ENCODE measurements around the gene CHCHD1. TPM values are rescaled to one million over a fixed set of nuclear protein-coding genes. Genes with fewer than 3 reads are reported as not detected.

The CHCHD1 gene
- total and polyA plus RNA-seq, 2 experiments from 2014 or later, result 45.3 to 95.2 TPM

GRCh38 chr10:73746721-73747120, 35.1 kb upstream of the CHCHD1 start:
- no peak for TF ChIP-seq EZH2 (IDR thresholded peaks at IDR 0.05; ENCODE audit: borderline replicate concordance)
- TF ChIP-seq CTCF (IDR thresholded peaks at IDR 0.05; ENCODE audit: poor library complexity), result no peak
- WGBS (ENCODE audit: low lambda C conversion rate, missing lambda C conversion rate), result 91% methylated on average over 2 of the region's 2 CpGs

DNA sequence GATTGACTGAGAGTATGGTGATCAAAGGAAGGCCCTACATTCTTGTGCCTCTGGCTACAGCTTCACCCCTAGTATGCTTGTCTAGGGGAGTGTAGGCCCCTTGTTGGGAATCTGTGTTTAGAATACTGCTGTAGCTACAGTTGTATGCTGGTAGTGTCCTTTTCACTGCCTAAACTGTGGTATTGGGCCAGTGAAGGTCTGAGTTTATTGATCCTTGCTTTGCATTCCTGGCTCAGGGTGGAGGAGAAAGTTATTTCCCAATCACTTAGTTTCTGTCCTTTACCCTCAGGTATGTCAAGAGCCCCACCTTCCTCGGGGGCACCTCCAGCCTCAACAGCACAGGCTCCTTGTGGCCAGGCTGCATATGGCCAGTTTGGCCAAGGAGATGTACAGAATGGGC, 31.0 kb upstream of the CHCHD1 start:
- Histone ChIP-seq H4K20me1 (ENCODE audit: insufficient read depth, poor library complexity, severe bottlenecking) (peaks cover 12% of the 10 kb centered on the region), H3K27ac (no peak overlapping the region), H3K36me3 (replicated peaks; ENCODE audit: insufficient read depth, low read depth) (no peaks in the 10 kb centered on the region), H3K79me2 (peaks cover 92% of the 10 kb centered on the region), H3K9me3 (ENCODE audit: low read depth) (no peaks in the 10 kb centered on the region), H3K27me3 (no peaks in the 10 kb centered on the region), H3K9me2 (replicated peaks; ENCODE audit: insufficient read depth) (no peaks in the 10 kb centered on the region), H3K4me2 (peak overlapping the region; percentile 15), H3K4me1 (ENCODE audit: insufficient read depth) (peaks cover 4% of the 10 kb centered on the region), H2AFZ (no peak overlapping the region), H3K4me3 (no peak overlapping the region)
- 75% methylated on average over 1 of the region's 1 CpG for WGBS (ENCODE audit: low lambda C conversion rate, missing lambda C conversion rate)
- no peak for TF ChIP-seq EZH2 (IDR thresholded peaks at IDR 0.05; ENCODE audit: borderline replicate concordance)
- no peak for TF ChIP-seq CTCF (IDR thresholded peaks at IDR 0.05; ENCODE audit: poor library complexity)
- TF ChIP-seq EZH2phosphoT487 (IDR thresholded peaks at IDR 0.05; ENCODE audit: low read depth, severe bottlenecking, unreplicated experiment), result no peak
- no peak for DNase-seq (ENCODE audit: low spot score)

More at GRCh38 chr10:73746721-73747120, 35.1 kb upstream of the CHCHD1 start:
- Histone ChIP-seq H3K36me3 (replicated peaks; ENCODE audit: insufficient read depth, low read depth) (no peaks in the 10 kb centered on the region), H3K79me2 (peaks cover 90% of the 10 kb centered on the region), H3K27ac (no peak overlapping the region), H4K20me1 (ENCODE audit: insufficient read depth, poor library complexity, severe bottlenecking) (peaks cover 10% of the 10 kb centered on the region), H3K4me3 (no peak overlapping the region), H3K9me3 (ENCODE audit: low read depth) (no peaks in the 10 kb centered on the region), H3K9me2 (replicated peaks; ENCODE audit: insufficient read depth) (no peaks in the 10 kb centered on the region), H3K4me1 (ENCODE audit: insufficient read depth) (peaks cover 19% of the 10 kb centered on the region), H3K4me2 (no peak overlapping the region), H2AFZ (no peak overlapping the region), H3K27me3 (no peaks in the 10 kb centered on the region)
- DNase-seq (ENCODE audit: low spot score), result no peak

DNA sequence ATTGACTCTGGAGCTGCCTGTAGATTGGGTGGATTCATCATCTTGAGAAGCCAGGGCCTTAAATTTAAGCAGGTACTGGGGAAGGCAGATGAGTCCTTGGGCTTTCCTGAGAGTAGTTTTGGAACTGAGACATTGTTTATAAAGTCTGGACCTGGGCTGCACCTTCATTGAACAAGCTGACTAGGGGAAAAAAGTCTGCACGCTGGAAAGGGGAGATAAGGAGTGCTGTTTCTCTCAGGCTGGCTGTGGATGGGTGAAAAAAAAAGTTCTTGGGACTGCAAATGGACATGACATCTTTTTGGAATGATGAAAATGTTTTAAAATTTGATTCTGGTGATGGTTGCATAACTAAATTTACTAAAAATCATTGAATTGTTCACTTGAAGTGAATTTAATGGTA, 25.7 kb upstream of the CHCHD1 start:
- Histone ChIP-seq H3K9me2 (replicated peaks; ENCODE audit: insufficient read depth) (no peaks in the 10 kb centered on the region), H2AFZ (no peak overlapping the region), H3K9me3 (ENCODE audit: low read depth) (no peaks in the 10 kb centered on the region), H3K4me1 (ENCODE audit: insufficient read depth) (no peaks in the 10 kb centered on the region), H3K79me2 (peaks cover 60% of the 10 kb centered on the region), H3K4me2 (no peak overlapping the region), H4K20me1 (ENCODE audit: insufficient read depth, poor library complexity, severe bottlenecking) (peaks cover 5% of the 10 kb centered on the region), H3K36me3 (replicated peaks; ENCODE audit: insufficient read depth, low read depth) (peaks cover 5% of the 10 kb centered on the region), H3K4me3 (no peak overlapping the region), H3K27me3 (no peaks in the 10 kb centered on the region), H3K27ac (no peak overlapping the region)
- DNase-seq (ENCODE audit: low spot score), result no peak
- TF ChIP-seq CTCF (IDR thresholded peaks at IDR 0.05; ENCODE audit: poor library complexity) (no peak), EZH2 (IDR thresholded peaks at IDR 0.05; ENCODE audit: borderline replicate concordance) (no peak), EZH2phosphoT487 (IDR thresholded peaks at IDR 0.05; ENCODE audit: low read depth, severe bottlenecking, unreplicated experiment) (no peak)
- WGBS (ENCODE audit: low lambda C conversion rate, missing lambda C conversion rate), result 59% methylated on average over 1 of the region's 1 CpG
